GM21360 (cell line): ENCODE results near the gene RBMS1.
"Not testable (repeated sequence)": the region's sequence is repeated elsewhere in the genome, so short reads cannot be mapped to it uniquely, and the experiment has no call there.

Source experiments
- ATAC-seq: cut with Tn5 transposase; IDR thresholded peaks from one replicate; pipeline ENCODE4 v1.9.1; 2021; ENCODE audit warnings: mild to moderate bottlenecking, moderate library complexity; ENCODE audit not compliant: unreplicated experiment

Gene RBMS1

DNA sequence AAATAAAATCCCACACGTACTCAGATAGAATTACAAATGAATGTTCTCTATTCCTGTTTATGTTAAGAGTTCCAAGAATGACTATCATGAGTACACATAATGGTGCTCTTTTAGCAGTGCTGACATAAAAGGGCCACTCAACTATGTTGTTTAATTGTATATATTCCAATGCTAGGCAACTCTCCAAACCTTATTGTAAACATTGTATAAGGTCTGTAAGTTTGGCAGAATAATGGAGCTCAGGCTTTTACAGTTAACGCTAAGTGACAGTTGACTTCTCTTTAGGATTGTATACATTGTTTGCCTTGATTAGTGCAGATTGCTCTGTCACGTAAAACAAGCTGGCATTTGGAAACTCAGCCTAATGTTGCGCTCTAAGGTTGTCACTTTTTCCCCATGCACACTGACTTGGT lies 20.8 kb downstream of the RBMS1 start:
- ATAC-seq = no peak

DNA sequence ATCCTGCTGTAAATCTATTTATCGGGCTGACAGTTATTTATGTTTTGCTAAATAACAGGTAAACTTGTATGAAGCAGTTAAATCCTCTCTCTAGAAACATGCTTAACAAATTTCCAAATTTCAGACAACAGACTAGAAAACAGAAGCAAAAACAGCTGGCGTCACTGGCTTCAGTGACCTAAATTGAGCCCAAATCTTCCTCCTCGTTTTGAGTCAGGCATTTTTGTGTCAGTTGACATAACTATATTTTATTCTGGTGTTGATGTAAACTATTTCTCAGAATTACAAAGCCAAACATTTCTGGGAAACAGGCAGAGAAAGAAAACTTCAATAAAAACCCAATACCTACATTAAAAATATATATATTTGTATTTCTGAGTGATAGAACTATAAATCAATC lies 21.7 kb downstream of the RBMS1 start:
- no peak for ATAC-seq

DNA sequence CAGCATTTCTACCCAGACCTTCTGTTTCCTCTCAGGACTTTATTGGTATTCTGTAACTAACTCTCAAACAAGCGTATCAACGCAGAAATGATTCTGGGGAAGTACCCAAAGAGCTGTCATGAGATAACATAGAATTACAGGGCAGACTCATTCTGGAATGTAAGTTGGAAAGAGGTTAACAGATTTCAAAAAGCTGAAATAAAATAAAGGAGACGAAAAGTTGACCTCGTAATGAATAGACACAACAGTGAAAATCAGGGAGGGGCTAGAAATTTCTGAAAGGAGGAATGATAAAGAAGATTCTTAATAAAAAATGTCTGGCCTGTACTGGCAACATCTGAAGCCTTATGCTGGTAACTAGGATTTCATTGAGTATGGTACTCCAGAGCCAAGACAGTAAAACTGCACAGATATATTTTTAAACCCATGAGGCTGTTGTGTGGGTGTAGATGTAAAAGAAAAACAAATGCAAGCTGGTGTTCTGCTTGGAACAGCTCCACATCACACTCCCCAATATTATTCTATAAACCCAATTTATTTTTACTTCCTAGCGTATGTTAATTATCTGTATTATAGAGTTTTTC lies 23.9 kb downstream of the RBMS1 start:
- ATAC-seq = no peak

DNA sequence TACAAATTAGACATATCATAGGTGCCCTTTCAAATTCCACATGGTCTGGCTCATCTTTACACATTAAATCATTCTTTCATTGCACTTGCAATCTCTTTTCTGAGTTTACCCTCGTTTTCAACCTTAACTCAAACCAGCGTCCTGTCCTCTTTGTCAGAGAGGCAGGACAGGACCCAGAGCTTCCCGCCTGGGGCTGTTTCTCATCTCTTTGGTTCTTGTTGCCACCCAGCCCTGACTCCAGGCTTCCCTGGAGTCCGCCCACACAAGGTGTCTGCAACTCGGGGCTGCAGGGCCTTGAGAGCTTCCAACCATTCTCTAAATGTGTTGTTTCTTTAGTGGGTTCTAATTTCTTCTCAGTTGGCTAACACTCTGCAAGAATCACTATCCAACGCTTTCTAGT lies 24.4 kb downstream of the RBMS1 start:
- no peak for ATAC-seq

DNA sequence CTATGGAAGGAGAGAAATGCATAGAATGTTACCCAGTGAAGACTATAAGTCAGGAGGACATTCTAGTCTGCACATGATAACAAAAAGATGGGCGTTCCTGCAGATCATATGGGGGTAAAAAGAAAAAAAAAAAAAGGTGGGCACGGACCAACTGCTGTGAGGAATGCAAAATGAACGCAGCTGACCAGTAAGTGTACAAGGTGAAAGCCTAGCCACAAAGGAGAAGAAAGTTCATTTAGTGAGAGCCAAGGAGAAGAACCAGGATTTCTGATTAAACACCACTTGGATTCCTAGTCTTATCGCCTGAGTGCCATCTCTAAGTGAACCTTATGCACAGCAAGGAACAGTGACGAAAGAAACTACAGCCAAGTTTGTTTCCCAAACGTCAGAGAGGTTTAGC lies 26.5 kb downstream of the RBMS1 start:
- no peak for ATAC-seq

DNA sequence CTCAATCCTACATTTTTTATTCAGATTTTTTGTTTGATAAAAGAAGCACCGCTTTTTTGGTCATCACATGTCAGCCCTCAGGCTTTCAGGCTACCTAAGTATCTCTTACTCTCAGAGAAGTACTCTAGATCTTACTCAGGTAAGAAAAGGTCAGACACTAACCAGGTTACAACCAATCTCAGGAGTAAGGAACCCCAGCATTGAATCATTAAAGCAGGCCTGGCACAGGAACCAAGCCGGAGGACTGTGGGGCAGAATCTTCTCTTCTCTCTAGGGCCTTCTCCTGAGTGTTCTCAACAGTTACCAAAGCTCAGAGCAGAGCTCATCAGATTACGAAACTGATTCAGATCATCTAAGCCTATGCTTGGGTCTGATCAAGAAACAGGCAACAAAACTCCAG lies 28.2 kb downstream of the RBMS1 start:
- no peak for ATAC-seq

DNA sequence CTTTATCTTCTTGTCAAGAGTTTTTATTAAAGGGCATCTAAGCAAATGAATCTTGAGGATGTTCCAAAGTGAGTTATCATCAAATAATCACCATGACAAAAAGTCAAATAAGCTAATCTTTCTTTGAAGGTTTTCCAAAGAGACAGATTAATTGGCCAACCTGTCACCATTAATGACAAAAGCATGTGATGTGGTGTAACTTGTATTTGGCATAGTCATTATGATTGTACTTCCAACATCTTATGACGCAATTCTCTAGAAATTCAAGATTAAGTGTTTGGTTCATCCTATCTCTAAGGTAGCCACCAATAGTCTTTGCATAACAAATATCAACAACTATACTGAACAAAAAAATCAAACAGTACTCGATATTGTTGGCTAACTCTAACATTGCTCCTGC lies 28.6 kb downstream of the RBMS1 start:
- ATAC-seq = no peak

DNA sequence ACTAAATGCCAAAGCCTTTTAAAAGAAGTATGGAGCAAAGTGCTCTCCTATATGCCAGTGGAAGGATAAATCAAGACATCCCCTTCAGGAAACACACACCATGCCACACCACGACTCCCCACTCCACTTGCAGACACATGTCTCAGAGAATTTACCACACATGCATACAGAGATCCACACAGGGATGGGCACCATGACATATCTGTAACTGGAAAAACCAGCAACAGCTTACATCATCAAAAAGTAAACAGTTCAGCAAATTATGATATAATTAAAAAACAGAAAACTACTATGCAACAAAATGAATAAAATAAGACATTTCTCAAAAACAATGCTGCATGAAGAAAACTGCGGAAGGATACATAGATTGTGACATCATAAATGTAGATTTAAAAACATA lies 29.6 kb downstream of the RBMS1 start:
- ATAC-seq = no peak

GRCh38 chr2:160463245-160463644 lies 30.4 kb downstream of the RBMS1 start:
- ATAC-seq = no peak

GRCh38 chr2:160460333-160460731 lies 33.3 kb downstream of the RBMS1 start:
- no peak for ATAC-seq

DNA sequence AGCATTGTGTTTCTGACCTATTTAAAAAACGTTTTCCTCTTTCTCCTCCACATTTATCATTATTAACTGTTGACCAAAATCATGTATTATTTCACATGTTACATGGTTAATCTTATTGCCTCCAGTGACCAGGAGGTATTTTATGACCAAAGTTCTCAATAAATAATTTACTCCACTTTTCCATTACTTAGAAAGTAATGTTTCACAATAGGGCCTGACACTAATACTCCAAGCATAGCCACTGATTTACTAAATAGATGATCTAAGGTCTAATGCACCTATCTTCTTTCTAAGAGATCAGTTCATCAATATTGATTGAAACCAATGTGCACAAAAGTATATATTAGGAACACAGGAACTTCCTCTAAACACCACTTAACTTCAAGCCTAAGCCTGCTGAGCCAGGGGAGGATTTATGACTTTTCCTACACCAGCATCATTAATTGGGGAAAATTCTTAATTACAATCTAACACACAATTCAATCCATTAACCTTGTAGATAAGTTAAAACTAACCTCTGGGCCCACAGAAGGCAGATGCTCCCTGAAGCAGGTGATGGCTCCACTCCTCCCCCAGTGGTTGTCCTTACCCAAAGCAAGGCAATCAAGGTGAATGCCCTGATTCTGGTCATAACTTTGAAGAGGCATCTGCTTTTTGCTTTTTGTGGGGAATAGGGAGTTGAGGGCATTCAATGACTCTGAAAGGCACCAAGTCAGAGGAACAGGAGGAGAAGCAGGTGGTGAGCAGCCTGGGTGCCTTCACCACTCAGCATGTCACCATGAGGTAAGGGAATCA lies 33.9 kb downstream of the RBMS1 start:
- ATAC-seq = no peak

GRCh38 chr2:160458718-160459453 lies 34.7 kb downstream of the RBMS1 start:
- ATAC-seq = no peak

DNA sequence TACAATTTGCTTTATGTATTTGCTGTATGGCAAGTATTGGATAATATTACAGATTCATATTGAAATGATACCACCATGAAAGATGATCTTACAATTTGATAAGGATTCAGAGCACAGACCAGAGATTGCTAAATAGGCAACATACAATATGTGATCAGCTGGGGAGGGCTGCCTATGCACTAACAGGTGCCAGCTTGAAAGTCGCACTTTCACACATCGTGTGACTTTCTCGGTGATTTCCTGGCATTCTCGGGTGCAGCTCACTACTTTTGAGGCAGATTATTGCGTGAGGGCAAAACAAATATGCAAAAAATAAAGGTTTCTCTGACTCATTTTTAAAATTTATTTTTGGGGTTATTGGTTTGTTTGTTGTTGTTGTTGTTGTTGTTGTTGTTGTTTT lies 36.0 kb downstream of the RBMS1 start:
- ATAC-seq = no peak

- ATAC-seq = no peak
Observed at GRCh38 chr2:160454070-160454797, 39.4 kb downstream of the RBMS1 start.

DNA sequence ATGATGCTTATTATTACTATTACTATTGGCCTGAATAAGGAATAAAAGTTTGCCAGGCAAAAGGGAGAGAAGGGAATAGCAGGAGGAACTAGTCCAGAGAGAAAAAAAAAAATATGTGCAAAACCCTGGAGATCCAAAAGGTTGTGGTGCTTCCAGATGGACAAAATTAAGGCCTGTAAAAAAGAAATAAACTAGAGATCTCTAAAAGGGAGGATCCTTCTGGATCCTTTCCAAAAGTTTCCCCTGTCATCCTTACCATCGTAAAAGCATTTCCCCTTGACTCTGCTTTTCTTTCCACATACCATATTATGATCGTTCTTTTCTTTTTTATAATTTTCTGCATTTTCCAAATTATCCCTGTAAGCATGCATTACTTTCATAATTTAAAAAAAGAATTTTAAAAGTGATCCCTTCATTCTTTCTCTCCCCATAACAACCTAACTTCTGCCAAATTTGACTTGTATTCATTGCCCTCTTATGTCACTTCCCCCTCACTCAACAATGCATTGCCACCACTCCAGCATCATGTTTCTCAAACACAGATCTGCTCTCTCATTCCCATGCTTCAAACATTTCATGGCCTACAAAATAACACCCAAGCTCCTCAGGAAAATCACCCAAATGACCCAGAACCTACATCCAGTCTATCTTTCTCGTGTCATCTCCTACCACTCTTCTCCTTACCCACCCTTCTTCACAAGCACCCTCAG lies 40.3 kb downstream of the RBMS1 start:
- ATAC-seq = no peak

- ATAC-seq = no peak
Observed at GRCh38 chr2:160450486-160450885, 43.1 kb downstream of the RBMS1 start.

- not testable (repeated sequence) for ATAC-seq
Observed at GRCh38 chr2:160448821-160449220, 44.8 kb downstream of the RBMS1 start.

DNA sequence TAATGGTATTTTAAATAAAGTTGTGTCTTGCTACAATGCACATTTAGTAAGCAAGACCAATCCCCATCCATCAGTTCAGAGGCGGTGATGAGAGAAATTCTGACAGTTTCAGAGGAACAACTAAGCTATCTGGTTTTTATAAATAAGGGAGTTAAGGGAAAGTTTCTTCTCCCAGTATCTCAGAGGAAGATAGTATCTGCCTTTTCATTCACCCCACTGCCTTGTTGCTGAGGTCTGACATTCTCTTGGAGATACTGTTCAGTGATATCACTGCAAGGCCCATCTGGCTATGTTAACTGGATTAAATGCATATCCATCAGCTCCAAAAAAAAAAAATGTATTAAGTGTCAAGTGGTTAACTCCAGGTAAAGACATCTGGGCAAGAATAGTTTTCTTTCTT lies 47.9 kb downstream of the RBMS1 start:
- no peak for ATAC-seq

DNA sequence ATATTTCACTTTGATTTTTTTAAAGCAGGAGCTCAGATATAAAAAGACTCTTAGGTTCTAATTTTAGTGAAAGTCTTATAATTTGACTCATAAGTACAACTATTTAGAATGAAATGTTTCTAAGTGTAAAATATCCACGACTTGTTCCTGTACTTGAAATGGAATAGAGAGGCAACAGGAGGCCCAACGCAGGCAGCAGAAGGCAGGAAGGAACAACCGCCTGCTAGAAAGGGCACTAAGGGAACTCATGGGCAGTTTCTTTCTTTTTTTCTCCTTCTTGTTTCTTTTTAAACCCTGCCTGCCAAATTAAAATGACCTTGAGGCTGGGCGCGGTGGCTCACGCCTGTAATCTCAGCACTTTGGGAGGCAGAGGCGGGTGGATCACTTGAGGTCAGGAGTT lies 51.0 kb downstream of the RBMS1 start:
- ATAC-seq = no peak

- no peak for ATAC-seq
Observed at GRCh38 chr2:160440888-160441287, 52.7 kb downstream of the RBMS1 start.

DNA sequence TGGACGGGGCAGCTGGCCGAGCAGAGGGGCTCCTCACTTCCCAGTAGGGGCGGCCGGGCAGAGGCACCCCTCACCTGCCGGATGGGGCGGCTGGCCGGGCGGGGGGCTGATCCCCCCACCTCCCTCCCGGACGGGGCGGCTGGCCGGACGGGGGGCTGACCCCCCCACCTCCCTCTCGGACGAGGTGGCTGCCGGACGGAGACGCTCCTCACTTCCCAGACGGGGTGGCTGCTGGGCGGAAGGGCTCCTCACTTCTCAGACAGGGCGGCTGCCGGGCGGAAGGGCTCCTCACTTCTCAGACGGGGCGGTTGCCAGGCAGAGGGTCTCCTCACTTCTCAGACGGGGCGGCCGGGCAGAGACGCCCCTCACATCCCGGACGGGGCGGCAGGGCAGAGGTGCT lies 54.6 kb downstream of the RBMS1 start:
- not testable (repeated sequence) for ATAC-seq
